Activated CD8-positive, alpha-beta memory T cell treated with anti-CD3 and anti-CD28 coated beads, Interleukin-2, amount 50 U/mL, for 4 hours (primary cell): ENCODE measurements around the gene ACAD8.

ENCODE experiments used
- DNase-seq: peaks from one replicate; pipeline ENCODE4 v3.0.0-alpha.2; 2020

Gene ACAD8

DNA sequence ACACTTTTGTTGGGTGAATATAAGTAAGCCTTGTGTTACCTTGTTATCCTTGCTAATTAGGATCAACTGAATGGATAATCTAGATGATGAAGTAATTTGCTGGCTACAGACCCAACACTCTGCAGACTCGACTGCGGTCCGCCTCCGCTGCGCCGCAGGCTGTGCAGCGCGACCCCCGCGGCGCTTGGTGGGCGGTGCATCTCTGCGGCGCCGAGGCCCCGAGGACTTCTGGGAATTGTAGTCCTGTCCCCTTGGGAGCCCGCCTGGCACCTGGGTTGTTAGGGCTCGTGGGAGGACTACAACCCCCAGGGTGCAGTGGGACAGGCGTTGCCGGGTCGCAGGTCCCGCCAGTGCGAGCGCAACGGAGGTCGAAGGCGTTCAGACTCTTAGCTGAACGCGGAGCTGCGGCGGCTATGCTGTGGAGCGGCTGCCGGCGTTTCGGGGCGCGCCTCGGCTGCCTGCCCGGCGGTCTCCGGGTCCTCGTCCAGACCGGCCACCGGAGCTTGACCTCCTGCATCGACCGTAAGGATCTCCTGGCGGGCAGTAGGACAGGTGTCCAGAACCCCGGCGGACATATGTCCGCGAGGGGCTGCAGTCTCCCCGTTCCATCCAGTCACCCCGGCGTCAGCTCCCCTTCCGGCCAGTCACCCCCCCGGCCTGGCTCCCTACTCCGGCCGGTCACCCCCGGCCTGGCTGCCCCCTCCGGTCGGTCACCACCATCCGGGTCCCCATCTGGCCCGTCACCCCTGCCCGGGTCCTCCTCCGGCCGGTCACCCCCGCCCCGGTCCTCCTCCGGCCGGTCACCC lies at the start of gene ACAD8, which contains the start of gene THYN1:
TSS of gene ACAD8 (plus strand) at position 381 of the 806 bp plus-strand sequence. CDS start at position 414, 33 bp downstream.
TSS of gene THYN1 (minus strand) at position 165 of the 806 bp plus-strand sequence. CDS start 470 bp downstream, outside the sequence.
- DNase-seq: peak; percentile 95

DNA sequence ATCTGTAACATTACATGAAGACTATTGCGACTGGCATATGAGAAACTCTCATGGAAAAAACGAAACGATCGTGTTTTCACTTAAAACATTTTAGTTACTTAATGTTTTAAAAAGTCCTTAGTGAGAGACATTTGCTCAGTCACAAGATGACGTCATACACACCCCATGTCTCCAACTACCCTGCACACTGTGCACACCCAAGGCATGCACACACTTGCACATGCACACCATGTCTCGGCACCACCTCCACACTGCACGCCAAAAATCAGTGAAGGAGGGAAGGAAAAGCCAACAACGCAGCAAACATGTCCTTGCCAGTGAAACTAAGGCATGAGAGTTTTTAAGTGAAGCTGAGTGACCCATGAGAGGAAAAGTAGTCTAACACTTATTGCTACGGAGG lies 47.6 kb upstream of the ACAD8 start:
- no peak for DNase-seq

DNA sequence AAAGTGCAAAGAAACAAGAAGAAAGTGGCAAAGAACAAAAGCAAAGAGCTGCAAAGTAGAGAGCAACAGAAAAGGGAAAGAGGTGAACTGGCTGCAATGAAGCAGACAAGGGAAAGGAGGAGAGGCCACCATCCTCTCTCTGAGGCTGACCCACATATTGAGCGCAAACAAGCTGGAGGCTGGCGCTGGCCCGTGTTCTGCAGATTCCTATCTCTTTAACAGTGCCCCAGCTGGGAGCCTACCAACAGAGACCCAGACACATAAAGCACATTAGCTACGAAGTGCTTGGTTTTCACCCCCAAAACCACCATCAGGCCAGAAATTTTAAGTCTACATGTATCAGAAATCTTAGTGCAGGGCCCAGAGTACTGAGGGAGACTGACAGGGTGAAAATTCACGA lies 47.2 kb upstream of the ACAD8 start:
- DNase-seq: no peak

DNA sequence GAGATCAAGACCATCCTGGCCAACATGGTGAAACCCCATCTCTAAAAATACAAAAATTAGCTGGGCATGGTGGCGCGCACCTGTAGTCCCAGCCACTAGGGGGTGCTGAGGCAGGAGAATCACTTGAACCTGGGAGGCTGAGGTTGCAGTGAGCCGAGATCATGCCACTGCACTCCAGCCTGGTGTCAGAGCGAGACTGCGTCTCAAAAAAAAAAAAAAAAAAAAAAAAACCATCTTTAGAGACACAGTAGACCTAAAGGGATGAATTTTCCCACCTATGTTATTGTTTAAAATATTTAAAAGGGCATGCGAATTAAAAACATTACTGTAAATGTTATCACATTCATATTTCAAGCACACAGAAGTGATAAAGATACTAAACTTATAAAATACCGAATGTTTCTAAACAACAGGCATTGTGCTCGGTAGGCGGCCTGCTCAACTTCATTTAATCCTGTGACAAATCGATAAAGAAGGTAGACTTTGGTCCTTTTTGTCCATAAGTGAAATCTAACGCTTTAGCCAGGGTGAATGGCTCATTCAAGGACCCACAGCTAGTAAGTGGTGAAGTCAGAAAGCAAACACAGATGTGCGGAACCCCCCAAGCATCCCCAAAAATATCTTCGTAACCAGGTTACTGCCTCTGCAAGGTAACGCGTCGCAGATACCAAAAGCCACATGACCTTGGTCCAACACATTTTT lies 45.7 kb upstream of the ACAD8 start:
- peak; percentile 69 for DNase-seq

DNA sequence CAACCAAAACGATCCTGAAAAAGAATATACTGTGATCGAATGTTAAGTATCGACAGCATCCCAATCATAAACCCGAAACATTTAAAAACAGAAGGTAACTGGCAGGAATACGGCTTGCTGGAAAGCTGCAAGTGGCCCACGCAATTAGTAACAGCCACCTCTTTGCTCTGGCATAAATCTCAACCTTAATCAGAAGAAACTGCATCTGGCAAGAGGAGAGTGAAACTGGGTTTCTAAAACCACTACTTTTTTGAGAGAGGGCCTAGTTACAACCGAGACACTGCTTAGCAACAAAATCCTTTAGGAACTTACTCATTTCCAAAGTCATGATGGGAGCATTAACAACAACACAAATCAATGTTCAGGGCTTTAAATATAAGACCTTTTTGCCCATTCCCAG lies 37.5 kb upstream of the ACAD8 start:
- DNase-seq: no peak

DNA sequence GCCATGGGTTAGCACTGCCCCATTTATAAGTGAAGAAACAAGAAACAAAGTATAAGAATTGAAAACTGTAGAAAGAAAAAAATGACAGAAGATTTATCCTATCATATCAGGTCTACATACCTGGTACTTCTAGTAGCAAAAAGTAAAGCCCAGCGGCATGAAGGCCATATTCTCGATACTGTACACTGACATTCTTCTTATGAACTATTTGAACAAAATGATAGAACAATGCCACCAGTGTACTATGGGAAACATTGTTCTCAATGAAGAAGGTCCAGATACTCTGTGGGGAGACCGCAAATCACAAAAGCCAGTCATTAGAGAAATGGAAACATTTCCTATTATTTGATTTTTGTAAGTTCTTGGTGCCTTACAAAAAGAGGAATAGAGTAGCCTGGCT lies 36.6 kb upstream of the ACAD8 start:
- no peak for DNase-seq

DNA sequence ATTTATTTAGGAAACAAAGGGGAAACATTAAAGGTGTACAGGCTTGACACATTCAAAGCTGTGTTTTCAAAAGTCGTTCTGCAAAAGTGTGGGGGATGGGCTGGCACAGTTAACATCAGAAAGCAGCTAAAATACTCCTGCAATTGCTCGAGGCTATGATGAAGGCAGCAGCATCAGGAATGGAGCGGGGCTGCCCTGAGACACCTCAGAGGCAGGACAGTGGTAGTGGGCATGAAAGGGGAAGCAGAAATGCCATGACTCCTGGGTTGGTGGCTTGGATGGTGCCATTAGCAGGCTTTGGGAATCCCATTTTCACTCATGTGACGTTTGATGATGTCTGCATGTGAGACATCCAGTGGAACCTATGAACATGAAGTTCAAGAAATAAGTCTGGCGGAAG lies 30.2 kb upstream of the ACAD8 start:
- DNase-seq: no peak

DNA sequence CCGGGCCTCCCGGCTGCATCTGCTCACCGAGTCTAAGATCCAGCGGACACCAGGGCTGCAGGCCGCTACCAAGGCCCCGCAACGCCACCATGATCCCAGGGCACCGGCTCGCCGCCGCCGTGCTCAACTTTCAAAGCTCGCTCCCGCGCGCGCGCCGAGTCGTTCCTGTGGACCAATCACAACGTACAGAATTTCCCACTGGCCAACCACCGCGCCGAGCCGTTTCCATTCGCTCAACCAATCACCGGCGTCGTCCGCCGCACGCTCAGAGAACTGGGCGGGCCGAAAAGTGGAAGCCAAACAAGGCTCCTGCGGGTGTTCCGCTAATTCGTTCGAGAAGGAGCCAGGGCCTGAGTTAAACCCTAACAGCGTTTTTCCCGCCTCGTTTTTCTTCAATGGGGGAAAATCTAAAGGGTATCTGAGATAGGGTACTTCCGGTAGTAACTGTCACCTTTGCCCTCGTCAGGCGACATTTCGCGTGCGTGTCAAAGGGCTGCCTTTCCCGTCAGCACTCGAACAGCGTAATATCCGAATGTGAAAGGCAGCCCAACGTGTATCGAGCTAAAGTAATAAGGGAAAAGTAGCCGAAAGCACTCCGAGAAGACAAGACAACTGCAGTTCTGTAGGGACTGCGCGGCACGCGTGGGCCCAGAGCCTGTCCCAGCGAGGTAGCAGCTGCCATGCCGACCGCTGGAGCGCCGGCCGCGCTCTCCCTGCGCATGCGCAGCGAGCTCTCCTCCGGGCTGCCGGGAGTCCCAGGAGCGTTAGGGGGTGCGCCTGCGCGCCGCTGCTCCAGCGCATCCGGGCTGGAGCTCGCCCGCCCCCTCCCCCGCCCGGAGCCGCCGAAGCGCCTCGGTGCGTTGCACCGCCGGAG lies 29.3 kb upstream of the ACAD8 start, which contains the start of the genes NCAPD3 and VPS26B:
TSS of gene NCAPD3 (minus strand) at position 132 of the 874 bp plus-strand sequence. CDS start at position 91, 41 bp downstream.
TSS of gene VPS26B (plus strand) at position 836 of the 874 bp plus-strand sequence. CDS start 452 bp downstream, outside the sequence.
- peak; percentile 94 for DNase-seq

DNA sequence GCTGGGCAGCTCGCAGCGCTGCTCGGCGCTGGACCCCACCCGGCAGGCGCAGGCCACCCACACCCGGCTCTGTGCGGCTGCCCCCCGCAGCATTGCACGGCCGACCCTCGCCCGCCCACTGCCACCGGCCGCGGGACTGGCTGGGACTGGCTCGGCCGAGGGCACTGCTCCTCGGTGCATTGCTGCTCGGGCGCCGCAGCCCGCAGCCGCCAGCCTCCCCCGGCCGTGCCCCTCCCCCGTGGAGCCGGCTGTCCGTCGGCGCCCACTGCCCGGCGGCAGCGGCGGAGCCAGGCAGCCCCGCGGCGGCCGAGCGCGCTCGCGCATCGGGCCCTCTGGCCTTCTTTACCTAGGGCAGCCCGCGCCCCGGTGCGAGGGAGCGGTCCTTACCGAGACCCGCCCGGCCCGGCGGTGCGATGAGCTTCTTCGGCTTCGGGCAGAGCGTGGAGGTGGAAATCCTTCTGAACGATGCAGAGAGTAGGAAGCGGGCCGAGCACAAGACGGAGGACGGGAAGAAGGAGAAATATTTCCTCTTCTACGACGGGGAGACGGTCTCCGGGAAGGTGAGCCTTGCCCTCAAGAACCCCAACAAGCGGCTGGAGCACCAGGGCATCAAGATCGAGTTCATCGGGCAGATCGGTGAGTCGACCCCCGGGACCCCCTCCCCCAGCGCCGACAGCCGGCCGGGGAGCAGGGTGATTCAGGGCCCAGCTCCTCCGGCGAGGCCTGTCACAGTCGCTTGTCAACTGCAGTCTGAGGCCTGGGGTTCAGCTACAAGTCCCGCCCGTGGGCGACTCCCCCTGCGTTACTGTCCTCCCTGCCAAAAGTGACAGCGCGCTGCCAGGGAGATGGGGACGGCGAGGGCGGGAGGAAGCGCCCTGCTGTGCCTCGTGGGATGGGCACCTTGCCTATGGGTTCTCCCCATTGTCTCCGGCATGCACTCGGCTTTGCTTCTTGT lies 28.4 kb upstream of the ACAD8 start:
- DNase-seq: peak; percentile 60

DNA sequence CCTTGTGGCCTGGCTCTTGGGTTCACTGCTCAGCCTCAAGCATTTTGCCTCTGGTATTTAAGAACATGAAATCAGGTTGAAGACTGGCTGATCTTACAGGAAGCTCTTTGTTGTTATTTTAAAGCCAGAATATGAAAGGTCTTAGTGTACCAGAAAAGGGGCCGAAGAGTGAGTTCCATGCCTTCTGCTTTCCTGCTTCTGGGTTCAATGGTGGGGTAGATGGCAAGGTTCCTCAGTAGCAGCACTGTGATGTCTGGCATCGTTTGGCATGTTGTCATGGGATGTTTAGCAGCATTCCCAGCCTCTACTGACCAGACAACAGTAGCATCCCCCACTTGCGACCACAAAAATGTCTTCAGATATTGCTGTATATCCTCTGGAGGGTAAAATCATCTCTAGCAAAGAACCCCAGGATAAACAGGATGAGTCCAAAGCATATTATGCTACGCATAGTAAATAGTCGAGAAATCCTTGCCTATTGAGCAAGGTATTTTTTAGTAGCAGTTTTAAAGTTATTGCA lies 26.5 kb upstream of the ACAD8 start:
- no peak for DNase-seq

DNA sequence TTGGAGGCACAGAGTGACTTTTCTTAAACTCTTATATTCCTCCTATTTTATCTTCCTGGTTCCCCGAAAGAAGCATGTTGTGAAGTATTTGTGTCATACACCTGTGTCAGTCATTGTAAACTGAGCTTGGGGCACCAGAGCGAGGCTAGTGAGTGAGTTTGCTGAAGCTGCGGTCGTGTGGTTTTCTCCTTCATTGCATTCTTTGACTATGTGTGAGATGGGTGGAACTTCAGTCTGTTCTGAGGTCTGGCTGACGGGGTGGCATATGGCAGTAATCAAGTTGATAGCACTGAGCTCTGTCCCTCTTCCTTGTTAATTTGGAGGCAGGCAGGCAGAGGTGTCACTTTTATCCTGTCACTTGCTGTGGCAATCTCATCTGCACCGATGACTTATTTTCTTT lies 24.7 kb upstream of the ACAD8 start:
- DNase-seq: peak; percentile 49

DNA sequence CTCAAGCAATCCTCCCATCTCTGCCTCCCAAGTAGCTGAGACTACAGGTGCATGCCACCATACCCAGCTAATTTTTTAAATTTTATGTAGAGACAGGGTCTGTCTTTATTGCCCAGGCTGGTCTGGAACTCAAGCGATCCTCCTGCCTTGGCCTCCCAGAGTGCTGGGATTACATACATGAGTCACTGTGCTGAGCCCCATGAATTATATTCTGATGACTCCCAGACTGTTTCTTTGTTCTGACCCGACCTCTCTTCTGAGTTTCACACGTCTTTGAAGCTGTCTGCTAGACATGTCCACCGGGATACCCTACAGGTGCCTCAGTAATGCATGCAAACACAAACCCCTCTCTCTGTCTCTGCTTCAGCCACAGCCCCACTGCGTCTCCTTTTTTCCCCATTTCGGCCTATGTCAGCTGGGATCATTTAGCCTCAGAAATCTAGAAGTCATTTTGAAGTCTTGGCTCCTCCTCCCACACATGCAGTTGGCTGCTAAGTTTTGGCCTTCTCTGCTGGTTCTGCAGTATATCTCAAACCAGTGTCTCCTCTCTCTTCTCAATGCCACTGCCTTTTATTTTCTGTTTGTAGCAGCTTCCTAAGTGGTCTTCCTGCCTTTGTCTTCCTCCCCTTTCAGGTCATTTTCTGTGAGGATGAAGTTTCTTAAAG lies 24.1 kb upstream of the ACAD8 start:
- no peak for DNase-seq

DNA sequence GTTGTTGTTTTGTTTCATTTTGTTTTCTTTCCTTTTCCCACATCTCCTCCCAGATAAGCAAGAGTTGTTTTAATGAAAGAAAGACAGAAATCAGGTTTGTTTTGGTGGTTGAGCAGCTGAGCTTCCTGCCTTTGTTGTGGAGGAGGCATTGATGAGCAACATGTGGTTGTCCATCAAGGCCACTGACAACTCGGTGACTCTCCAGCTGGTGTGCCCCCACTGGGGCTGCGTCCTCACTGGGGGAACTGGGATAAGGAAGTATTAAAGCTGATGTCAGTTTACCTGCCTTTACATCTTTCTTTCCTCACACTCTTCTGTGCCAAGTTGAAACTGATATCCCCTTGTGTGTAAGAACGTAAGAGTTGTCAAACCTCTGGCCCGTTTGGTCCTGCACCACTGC lies 23.0 kb upstream of the ACAD8 start:
- DNase-seq: no peak

DNA sequence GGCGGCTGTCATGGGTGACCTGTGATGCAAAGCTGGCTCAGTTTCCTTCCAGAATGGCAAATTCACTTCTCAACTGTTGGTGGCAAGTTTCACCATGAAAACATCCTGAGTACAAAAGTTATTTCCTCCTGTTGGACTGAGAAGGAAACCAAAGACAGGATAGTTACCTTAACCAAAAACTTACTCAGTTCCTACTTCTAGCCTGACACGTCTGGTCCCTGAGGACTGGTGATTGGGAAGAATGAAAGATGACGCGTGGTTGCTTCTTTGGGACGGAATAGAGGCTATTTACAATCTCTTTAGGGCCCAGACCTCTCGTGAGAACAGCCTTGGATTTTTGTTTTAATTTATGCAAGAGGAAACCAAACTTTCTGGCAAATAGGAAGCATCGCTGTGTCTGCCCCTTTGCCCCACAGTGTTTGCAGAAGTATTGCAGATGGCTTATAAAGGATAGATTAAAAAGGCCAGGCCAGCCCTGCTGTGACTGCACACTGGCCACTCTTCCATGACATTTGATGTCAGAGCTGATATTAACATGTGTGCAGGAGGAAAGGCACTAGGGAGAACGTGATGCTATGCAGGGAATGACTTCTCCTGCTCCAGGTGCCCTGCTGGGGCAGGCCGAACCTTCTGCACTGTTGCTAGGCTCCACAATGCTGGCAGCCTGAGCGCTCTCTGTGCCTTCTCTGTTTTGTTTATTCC lies 21.3 kb upstream of the ACAD8 start:
- DNase-seq: no peak

DNA sequence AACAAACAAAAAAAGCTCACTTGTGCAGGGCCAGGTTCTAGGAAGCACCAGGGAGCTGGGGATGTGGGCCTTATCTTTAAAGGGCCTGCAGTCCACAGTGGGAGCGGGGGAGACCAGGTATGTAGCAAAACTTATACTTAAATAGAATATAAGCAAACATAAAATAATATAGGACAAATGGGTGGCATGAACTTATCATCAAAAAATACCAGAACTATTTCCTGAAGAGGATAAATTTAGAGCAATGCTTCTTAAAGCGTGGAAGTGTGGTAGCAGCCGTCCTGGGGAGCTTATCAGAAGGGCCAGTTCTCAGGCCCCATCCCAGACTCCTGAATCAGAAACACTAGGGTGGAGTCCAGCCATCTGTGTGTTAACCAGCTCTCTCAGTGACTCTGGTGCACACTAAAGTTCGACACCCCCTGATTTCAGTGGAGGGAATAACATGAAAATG lies 19.6 kb upstream of the ACAD8 start:
- DNase-seq: no peak

DNA sequence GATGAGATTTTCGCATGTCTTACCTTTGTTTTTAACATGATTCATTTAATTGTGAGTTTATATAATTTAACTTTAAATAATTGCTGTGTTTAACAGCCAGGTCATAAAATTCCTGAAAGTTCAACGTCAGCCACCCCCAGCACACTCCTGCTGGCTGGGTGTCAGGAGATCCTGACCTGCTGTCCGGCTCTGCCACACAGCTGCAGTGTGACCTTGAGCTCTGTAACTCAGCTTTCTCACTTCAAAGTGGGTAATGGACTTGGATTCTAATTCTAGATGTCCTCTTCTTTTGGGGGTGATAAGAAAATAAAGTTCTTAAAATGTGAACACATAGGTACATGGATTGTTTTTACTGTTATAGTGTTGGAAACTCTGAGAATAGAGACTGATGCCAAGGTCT lies 18.0 kb upstream of the ACAD8 start:
- no peak for DNase-seq

DNA sequence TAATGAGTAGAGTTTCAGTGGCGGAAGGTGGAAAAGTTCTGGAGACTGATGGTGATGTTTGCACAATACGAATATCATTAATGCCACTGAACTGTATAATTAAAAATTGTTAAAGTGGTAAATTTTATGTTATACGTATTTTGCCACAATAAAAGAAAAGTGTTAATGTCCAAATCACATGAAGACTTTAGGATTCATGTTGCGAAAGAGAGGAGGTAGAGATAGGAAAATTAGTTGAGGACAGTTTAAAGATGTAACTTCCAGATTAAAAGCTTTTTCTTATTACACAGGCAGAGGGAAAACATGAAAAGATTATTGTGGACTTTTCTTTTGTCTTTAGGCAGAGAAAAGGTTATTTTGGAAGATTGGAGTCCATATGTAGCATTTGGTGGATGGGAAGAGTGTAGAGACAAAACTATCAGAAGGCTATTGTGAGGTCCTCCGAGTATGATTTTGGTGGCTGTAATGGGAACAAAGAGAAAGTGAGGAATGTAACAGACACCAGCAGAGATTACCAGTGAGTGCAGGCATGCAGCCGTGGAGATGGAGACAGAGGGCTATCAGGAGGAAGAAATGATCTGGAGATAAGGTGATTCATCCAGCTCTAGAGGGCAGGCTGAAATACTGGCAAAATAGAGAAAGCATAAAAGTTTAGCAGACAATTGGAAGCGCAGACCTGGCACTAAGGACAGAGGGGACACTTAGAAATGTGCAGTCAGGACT lies 16.4 kb upstream of the ACAD8 start:
- DNase-seq: no peak

DNA sequence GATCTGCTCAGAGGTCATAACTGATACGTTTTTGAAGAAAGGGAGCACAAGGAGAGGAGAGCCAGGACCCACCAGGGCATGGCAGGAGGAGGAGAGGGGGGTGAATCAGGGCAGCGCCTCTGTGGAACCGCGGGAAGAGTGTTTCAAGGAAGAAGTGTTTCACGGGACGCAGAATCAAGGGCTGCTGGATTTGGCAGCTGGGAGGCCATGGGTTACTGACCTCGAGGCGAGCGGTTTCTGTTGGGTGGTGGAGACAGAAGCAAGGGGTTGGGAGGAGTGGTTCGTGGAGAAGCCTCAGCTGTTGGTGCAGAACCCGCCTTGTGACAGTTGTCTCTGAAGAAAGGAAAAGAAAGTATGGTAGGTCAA lies 15.8 kb upstream of the ACAD8 start:
- DNase-seq: no peak

DNA sequence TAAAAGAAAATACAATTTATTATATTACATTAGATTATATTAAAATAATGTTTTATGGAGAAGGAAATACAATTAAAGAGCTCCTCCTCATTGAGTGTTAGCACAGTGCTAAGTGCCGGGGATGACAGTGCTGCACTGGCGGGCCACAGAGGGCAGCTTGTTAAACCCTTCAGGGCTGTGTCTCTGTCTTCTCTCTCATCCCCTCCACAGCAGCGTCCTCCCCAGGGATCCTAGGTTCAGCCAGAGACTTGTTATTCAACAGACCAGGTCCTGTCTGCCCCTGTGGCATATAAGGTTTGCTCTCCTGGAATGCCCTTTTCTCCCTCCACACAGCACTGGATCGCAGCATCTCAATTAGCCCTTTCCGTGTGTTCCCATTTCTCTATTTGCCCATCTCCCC lies 14.4 kb upstream of the ACAD8 start:
- no peak for DNase-seq

DNA sequence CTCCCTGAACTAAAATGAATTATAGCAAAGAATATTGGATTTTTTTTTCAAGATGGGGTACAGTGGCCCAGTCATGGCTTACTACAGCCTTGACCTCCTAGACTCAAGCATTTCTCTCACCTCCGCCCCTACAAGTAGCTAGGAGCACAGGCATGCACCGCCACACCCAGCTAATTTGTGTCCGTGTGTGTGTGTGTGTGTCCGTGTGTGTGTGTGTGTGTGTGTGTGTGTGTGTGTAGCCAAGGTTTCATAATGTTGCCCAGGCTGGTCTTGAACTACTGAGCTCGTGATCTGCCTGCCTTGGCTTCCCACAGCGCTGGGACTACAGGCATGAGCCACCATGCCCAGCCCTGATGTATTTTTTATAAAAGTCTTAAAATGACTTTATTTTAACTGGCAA lies 12.8 kb upstream of the ACAD8 start:
- DNase-seq: no peak
